HG03135 (cell line): ENCODE measurements around the gene XYLT2.

ENCODE experiments used
- ATAC-seq: cut with Tn5 transposase; IDR thresholded peaks from one replicate; pipeline ENCODE4 v1.9.1; 2021; ENCODE audit warnings: mild to moderate bottlenecking, moderate library complexity; ENCODE audit not compliant: unreplicated experiment

Gene XYLT2

DNA sequence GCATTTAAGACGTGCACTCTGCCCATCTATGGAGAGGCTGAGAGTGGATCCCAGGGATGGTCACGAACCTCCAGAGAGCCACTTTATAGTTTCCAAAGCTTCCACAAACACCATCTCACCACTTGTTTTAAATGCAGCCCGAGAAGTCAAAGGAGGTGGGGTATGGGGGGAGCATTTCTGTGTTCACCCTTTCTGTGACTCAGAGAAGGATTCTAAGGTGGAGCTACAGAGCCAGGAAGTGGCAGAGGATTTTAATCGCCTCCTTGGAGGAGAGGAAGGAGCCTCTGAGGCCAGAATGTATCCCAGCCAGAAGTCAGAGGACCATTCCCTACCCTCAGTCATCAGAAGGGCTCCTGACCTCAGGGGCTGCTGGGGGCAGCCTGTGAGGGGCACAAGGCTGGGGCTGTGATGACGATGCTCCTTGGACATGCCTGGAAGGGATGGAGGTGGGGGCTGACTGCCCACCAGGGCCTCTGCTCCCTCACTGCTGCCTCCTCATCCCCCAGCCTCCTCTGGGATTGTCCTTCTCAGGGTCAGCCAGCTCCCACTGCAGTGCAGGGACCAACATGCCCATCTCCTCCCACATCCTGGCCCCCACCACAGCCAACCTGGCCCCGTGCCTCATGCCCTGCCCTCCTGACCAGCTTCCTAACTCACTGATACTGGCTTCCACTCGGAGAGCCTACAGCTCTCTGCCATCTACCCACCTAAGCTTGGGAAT lies 2.8 kb downstream of the XYLT2 start:
- no peak for ATAC-seq

DNA sequence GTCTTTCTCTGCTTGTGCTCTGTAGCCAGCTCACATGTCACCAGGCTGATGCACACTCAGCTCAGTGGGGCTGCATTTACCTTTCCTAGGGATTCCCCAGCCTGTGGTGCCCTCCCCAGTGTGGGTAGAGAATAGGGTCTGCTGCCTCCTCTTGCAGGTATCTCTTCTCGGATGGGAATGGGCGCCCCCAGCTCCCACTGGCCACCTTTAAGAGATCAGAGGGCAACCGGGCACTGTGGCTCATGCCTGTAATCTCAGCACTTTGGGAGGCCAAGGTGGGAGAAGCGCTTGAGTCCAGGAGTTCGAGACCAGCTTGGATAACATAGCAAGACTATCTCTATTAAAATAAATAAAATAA lies 3.3 kb downstream of the XYLT2 start:
- ATAC-seq, result no peak

DNA sequence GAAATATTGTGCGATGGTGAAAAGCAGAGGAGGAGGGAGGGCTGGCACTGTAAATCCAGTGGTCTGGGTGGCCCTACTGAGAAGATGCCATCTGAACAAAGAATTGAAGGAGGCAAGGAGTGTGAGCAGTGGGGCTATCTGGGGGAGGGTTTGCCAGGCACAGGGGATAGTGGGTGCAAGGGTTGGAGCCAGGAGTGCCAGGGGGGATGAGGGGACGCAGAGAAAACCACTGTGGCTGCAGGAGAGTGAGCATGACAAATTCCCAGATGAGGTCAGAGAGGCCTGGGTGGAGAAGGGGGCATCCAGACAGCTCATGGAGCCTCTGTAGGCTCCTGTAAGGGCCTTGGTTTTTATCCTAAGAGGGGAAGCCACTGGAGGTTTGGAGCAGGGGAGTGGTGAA lies 4.8 kb downstream of the XYLT2 start:
- ATAC-seq, result no peak

- ATAC-seq, result no peak
These were observed 6.3 kb downstream of the XYLT2 start for GRCh38 chr17:50352072-50352692.

- no peak for ATAC-seq
These were observed 7.0 kb downstream of the XYLT2 start for GRCh38 chr17:50352693-50353599.

DNA sequence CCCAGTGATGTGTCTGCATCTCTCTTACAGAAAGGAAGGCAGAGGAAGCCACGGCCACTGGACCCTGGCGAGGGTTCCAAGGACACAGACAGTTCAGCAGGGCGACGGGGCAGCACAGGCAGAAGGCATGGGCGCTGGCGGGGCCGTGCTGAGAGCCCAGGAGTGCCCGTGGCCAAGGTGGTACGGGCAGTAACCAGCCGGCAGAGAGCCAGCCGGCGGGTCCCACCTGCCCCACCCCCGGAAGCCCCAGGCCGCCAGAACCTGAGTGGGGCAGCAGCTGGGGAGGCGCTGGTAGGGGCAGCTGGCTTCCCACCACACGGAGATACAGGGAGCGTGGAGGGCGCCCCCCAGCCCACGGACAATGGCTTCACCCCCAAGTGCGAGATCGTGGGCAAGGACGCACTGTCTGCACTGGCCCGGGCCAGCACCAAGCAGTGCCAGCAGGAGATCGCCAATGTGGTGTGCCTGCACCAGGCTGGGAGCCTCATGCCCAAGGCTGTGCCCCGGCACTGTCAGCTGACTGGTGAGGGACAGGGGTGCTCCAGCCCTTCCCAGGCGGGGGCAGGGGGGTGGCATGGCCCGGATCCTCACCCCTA lies 7.8 kb downstream of the XYLT2 start:
- ATAC-seq, result no peak

DNA sequence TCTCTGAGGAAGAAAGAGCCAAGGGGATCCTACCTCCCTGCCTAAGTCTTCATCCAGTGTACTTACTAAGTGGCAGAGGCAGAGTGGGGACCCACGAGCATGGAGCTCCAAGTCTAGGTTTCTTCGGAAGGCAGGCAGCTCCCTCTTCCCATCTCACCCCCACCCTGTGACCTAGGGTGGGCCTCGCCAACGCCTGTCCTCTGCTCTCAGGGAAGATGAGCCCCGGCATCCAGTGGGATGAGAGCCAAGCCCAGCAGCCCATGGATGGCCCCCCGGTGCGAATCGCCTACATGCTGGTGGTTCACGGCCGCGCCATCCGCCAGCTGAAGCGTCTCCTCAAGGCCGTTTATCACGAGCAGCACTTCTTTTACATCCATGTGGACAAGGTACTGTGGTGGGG lies 8.3 kb downstream of the XYLT2 start:
- ATAC-seq, result no peak

DNA sequence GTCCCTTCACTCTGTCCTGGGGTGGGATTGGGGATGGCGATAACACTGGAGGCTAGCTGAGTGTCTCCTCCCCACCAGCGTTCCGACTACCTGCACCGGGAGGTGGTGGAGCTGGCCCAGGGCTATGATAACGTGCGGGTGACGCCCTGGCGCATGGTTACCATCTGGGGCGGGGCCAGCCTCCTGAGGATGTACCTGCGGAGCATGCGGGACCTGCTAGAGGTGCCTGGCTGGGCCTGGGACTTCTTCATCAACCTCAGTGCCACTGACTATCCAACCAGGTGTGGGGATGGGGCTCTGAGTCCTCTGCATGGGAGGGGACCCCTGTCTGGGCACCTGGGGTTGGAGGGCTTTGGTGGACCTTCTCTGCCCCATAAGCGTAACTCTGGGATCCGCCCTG lies 8.8 kb downstream of the XYLT2 start:
- ATAC-seq, result no peak

GRCh38 chr17:50355336-50355700 lies 9.4 kb downstream of the XYLT2 start:
- ATAC-seq, result no peak

DNA sequence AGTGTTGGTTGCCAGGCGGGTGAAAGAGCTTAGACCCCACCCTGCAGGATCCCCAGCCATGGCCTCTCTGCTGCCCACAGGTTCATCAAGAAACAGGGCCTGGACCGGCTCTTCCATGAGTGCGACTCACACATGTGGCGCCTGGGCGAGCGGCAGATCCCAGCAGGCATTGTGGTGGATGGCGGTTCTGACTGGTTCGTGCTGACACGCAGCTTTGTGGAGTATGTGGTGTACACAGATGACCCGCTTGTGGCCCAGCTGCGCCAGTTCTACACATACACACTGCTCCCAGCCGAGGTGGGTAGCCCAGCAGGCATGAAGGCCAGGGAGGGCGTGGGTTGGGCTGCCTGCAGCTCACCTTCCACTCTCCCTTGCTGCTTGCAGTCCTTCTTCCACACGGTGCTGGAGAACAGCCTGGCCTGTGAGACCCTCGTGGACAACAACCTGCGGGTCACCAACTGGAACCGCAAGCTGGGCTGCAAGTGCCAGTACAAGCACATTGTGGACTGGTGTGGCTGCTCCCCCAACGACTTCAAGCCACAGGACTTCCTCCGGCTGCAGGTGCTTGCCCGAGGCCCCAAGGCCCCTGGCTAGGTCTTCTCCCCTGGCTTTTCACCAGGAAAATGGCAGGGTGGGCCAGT lies 9.9 kb downstream of the XYLT2 start:
- ATAC-seq, result no peak

DNA sequence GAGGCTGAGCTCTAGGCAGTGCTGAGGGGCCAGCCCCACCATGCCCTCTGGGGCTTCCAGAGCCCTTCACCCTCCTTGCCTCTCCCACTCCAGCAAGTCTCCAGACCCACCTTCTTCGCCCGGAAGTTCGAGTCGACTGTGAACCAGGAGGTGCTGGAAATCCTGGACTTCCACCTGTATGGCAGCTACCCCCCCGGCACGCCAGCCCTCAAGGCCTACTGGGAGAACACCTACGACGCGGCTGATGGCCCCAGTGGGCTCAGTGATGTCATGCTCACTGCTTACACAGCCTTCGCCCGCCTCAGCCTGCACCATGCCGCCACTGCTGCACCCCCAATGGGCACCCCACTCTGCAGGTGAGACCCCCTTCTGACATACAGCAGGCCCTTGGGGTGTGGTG lies 10.5 kb downstream of the XYLT2 start:
- ATAC-seq, result no peak

DNA sequence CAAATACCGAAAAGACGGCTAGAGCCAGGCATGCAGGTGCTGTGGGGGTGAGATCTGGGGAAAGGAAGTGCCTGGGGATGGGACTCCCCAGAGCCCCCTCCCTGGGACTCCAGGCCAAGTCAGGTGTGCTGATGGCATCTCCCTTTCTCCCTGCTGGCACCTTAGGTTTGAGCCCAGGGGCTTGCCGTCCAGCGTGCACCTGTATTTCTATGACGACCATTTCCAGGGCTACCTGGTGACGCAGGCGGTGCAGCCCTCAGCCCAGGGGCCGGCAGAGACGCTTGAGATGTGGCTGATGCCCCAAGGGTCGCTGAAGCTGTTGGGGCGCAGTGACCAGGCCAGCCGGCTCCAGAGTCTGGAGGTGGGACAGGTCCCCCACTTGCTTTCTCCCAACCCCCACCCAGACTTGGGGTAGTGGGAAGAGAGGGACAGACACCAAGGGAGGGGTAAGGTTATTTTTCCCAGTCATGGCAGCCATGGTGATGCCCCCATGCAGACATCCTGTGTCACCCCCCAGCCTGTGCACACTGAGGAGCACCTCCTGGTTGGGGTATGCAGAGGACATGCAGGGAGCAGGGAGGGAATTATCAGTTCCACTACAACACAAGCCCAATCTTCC lies 11.1 kb downstream of the XYLT2 start:
- no peak for ATAC-seq

DNA sequence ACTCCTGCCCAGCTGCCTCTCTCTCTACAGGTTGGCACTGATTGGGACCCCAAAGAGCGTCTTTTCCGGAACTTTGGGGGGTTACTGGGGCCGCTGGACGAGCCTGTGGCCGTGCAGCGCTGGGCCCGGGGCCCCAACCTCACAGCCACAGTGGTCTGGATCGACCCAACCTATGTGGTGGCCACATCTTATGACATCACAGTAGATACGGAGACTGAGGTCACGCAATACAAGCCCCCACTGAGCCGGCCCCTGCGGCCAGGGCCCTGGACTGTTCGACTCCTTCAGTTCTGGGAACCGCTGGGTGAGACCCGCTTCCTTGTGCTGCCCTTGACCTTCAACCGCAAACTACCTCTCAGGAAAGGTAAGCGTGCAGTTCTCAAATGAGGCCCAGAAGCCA lies 12.3 kb downstream of the XYLT2 start:
- no peak for ATAC-seq

- ATAC-seq, result no peak
These were observed 13.2 kb downstream of the XYLT2 start for GRCh38 chr17:50359005-50359699.

- no peak for ATAC-seq
These were observed 14.1 kb downstream of the XYLT2 start for GRCh38 chr17:50359998-50360461.

GRCh38 chr17:50360486-50361115 lies 14.7 kb downstream of the XYLT2 start:
- no peak for ATAC-seq

- ATAC-seq, result no peak
These were observed 15.9 kb downstream of the XYLT2 start for GRCh38 chr17:50361561-50362480.

DNA sequence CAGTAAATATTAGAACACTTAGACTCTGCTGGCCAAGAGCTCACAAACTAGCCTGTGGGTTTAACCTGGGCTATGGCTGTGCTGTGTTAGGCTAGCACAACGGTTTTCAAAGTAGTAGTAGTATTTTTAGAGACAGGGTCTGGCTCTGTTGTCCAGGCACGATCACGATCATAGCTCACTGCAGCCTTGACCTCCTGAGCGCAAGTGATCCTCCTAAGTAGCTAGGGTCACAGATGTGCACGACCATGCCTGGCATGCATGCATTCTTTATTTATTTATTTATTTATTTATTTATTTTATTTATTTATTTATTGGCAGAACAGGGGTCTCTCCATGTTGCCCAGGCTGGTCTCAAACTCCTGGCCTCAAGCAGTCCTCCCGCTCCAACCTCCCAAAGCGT lies 16.7 kb downstream of the XYLT2 start:
- ATAC-seq, result no peak
